Ectodermal cell (in vitro differentiated cells): ENCODE data around the gene CACNA1F.

Experiments
- H3K27ac ChIP-seq: 2 replicates; pipeline ENCODE4 v1.7.0; 2013; ENCODE audit warnings: mild to moderate bottlenecking, low read depth, low read length; ENCODE audit not compliant: insufficient read depth, poor library complexity, severe bottlenecking
- H3K27me3 ChIP-seq: 2 replicates; pipeline ENCODE4 v1.7.0; 2013; ENCODE audit warnings: mild to moderate bottlenecking, low read length; ENCODE audit not compliant: insufficient read depth, control insufficient read depth, poor library complexity, severe bottlenecking
- H3K36me3 ChIP-seq: one replicate; pipeline ENCODE4 v1.7.0; 2013; ENCODE audit warnings: low read length; ENCODE audit not compliant: control insufficient read depth, insufficient read depth
- H3K4me1 ChIP-seq: one replicate; pipeline ENCODE4 v1.7.0; 2013; ENCODE audit warnings: low read length; ENCODE audit not compliant: control insufficient read depth, insufficient read depth
- H3K4me3 ChIP-seq: 2 replicates; pipeline ENCODE4 v1.7.0; 2013; ENCODE audit warnings: low read depth, low read length, control low read depth; ENCODE audit not compliant: insufficient read depth
- H3K9me3 ChIP-seq: 2 replicates; pipeline ENCODE4 v1.7.0; 2013; ENCODE audit warnings: mild to moderate bottlenecking, low read length, moderate library complexity; ENCODE audit not compliant: control insufficient read depth
- WGBS, 2 experiments: methylation state at CpG; one replicate each; pipeline ENCODE4 v1.1.7; 2013; ENCODE audit warnings: missing lambda C conversion rate in 2 of 2; 5-methylcytosine and 5-hydroxymethylcytosine counted together

Gene CACNA1F

DNA sequence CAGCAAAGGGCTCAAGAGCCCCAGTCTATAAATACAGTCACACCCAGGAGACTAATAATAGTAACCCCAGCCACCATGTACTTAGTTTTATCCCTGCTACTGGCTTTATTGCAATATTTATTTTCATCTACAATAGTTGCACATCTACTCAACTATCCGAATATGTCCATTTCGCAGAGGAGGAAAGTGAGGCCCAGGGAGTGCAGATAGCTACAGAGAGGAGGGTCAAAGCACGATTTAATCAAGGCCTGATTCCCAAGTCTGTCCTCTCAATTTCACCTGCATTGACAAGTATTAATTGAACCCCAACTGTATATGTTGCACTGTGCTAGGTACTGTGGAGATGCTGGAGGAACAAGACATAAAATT, 65.4 kb downstream of the CACNA1F start:
- no peaks in the 10 kb centered on the region for H3K4me1 ChIP-seq
- no peak overlapping the region for H3K27ac ChIP-seq
- peaks cover 72% of the 10 kb centered on the region for H3K27me3 ChIP-seq
- WGBS, 2 experiments: 57 to 87% methylated on average over 2 to 3 of the region's 3 CpGs
- H3K4me3 ChIP-seq: no peak overlapping the region
- no peaks in the 10 kb centered on the region for H3K36me3 ChIP-seq
- no peaks in the 10 kb centered on the region for H3K9me3 ChIP-seq

DNA sequence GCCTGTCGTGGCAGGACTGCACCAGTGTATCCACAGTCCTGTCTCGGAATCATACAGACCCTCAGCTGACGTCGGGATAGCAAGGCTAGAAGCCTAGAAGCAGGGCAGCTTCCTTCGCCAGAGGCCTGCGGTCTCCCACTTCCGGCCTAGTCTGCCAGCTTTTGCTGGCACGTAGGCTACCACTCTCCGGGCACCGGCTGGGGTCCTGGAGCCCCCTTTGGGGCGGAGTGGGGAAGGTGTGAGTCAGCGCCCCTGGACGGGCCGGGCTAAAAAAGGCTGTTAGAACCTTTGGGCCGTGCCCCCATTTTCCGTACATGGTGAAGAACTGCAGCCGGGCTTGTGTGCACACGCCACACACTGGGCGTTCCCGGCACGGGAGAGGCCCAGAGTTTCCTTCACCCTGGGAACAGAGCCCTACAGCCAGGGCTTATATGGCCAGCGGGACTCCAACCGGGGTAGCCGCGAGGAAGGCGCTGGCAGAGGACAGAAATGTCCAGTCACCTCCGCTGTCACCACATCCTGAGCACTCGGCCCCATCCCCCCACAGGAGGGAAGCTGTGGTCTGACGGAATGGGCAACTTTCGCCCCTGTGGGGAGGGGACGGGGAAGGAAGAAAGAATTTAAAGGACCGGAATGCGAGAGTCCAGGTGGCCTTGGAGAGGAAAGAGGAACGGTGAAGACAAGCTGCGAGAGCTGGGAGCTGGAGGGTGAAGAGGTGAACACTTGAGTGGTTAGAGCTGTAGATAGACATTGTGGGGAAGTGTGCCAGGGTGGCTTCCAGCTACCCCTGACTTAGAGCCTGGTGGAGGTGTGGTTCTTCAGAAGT, 66.0 kb downstream of the CACNA1F start:
- Histone ChIP-seq H3K36me3 (no peaks in the 10 kb centered on the region), H3K4me3 (peak overlapping the region; percentile 7), H3K9me3 (no peaks in the 10 kb centered on the region), H3K27ac (no peak overlapping the region), H3K4me1 (no peaks in the 10 kb centered on the region), H3K27me3 (peaks cover 72% of the 10 kb centered on the region)
- 12% methylated on average over 33 to 35 of the region's 35 CpGs for WGBS, 2 experiments

DNA sequence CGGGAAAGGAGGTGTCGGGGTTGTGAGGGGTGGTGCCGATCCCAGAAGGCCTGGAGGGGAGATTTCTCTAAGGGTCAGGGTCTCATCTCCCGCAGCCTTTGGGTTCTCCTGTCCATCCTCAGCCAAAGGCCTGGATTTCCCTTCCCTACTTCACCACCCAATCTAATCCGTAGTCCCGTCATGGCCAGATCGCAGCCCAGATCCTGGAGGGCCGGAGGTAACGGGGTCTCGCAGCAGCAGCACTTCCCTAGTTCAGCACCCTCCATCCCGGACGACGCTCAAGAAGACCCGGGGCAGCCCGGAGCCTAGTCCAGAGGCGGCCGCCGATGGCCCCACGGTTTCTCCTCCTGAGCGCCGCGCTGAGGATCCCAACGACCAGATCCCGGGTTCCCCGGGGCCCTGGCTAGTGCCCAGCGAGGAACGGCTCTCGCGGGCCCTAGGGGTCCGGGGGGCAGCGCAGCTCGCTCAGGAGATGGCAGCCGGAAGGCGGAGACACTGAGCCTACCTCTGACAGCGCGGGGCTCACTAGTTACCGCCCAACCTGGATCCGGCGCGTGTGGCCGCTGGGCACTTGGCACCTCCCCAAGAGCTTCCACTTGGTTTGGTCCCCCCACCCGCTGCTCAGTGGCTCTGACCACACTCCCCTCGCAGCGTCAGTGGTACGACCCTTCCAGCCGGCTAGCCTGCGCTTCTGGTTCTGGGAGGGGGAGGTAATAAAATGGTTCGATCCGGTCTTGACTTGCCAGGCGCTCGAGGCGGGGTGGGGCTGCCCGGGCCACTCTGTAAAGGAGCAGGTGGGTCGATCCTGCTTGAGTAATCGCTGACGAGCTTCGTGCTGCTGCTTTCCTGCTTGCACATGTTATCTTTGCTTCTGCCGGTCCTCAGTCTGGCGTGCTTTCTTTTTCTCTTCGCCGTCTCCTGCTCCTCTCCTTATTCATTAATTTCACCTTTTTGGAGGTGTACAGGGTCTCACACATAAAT, 66.9 kb downstream of the CACNA1F start:
- no peaks in the 10 kb centered on the region for H3K4me1 ChIP-seq
- no peaks in the 10 kb centered on the region for H3K9me3 ChIP-seq
- peaks cover 64% of the 10 kb centered on the region for H3K27me3 ChIP-seq
- H3K27ac ChIP-seq: no peak overlapping the region
- no peaks in the 10 kb centered on the region for H3K36me3 ChIP-seq
- H3K4me3 ChIP-seq: peak overlapping the region; percentile 7
- 8 to 9% methylated on average over 61 of the region's 61 CpGs for WGBS, 2 experiments

DNA sequence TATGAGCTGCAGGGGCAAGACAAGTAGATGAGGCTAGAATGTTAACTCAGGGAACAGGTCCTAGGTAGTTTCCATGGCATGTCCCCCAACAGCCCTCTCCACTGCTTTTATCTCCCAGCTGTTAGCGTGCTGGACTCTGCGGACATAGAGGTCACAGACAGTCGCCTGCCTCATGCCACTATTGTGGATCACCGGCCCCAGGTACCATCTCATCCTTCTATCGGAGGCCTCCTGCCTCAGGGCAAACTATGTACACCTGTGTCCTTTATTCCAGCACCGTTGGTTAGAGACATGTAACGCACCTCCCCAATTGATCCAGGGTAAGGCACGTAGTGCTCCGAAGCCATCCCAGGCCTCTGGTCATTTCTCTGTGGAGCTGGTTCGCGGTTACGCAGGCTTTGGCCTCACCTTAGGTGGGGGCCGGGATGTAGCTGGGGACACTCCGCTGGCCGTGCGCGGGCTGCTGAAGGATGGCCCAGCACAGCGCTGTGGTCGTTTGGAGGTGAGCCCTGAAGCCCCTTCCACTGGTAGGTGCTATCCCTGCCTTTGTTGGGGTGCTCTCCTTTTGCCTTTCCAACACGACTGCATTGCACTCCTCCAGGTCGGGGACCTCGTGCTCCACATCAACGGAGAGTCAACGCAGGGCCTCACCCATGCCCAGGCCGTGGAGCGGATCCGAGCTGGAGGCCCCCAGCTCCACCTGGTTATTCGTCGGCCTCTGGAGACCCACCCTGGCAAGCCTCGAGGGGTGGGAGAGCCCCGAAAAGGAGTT, 68.4 kb downstream of the CACNA1F start:
- 94 to 95% methylated on average over 31 of the region's 31 CpGs for WGBS, 2 experiments
- H3K9me3 ChIP-seq: no peaks in the 10 kb centered on the region
- H3K27me3 ChIP-seq: peaks cover 51% of the 10 kb centered on the region
- H3K27ac ChIP-seq: no peak overlapping the region
- no peaks in the 10 kb centered on the region for H3K36me3 ChIP-seq
- no peak overlapping the region for H3K4me3 ChIP-seq
- H3K4me1 ChIP-seq: no peaks in the 10 kb centered on the region

DNA sequence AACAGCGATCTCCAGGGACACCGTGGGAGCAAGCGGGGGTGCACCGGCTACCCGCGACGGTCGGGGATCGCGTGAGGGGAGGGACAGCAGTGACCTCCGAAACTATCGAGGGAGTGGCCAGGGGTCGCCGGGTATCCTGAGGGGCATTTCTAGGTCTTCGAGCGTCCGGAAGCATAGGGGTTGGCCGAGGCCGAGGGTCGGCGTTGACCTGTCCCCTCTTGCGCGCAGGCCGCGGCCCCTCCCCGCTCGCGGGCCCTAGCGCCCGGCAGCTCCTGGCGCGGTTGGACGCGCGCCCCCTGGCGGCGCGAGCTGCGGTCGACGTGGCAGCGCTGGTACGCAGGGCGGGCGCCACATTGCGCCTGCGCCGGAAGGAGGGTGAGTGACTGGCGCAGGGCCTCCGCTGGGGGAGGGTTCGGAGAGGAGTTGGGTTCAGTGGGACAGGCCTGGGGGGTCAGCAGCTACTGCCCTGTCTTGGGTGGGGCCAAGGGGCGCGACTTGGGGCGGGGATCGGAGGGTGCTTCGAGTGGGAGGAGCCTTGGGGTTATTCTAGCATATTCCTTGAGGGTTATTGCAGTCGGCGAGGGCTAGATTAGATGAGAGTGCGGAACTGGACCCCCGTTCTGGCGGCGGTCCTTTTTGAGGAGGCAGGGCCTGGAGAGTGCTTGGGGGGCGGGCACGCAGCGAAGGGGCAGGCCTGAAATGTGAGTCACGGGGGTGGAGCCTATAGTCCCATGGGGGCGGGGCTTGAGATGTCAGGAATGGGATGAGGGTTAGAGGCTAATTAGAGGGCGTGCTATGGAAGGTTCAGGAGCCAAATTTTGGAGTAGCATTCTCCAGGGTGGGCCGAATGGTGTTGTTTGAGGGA, 69.4 kb downstream of the CACNA1F start:
- no peaks in the 10 kb centered on the region for H3K9me3 ChIP-seq
- H3K27ac ChIP-seq: peak overlapping the region; percentile 81
- 4% methylated on average over 69 of the region's 69 CpGs for WGBS, 2 experiments
- H3K36me3 ChIP-seq: no peaks in the 10 kb centered on the region
- peak overlapping the region; percentile 13 for H3K4me3 ChIP-seq
- H3K27me3 ChIP-seq: peaks cover 50% of the 10 kb centered on the region
- no peaks in the 10 kb centered on the region for H3K4me1 ChIP-seq

DNA sequence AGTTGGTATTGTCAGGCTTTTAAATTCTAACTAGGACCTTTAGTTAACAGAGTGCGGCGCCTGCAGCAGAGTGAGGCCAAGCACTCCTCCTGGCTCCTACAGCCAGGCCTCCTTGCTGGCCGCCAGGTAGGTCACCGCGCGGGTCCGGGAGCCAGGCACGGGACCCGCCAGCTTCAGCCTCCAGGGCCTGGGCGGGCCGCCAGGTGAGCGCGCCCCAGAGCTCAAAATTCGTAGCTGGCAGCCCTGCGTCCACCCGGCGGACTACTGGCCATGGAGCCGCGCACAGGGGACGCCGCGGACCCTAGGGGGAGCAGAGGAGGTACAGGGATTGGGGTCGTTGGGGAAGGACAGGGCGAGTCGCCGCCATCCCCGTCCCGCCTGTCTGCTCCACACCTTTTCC, 70.5 kb downstream of the CACNA1F start, which contains the start of gene MAGIX:
Gene MAGIX (plus strand): TSS at position 139 of the 400 bp plus-strand sequence. CDS start 132 bp downstream, at position 271.
- WGBS, 2 experiments: 30 to 37% methylated on average over 24 to 28 of the region's 28 CpGs
- no peaks in the 10 kb centered on the region for H3K36me3 ChIP-seq
- H3K9me3 ChIP-seq: no peaks in the 10 kb centered on the region
- H3K4me3 ChIP-seq: peak within 1 kb of the TSS; percentile 6
- H3K27me3 ChIP-seq: peaks cover 47% of the 10 kb centered on the region
- no peaks in the 10 kb centered on the region for H3K4me1 ChIP-seq
- no peak within 1 kb of the TSS for H3K27ac ChIP-seq

DNA sequence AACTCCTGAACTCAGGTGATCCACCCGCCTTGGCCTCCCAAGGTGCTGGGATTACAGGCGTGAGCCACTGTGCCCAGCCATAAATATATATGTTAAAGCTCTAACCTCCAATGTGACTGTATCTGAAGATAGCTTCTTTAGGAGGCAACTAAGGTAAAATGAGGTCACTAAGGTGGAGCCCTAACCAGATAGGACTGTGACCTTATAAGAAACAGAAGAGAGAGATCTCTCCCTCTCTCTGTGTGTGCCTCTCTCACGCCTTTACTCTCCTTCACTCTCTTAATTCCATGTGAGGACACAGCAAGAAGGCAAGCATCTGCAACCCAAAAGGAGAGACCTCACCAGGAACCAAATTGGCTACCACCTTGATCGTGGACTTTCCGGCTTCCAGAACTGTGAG, 71.5 kb downstream of the CACNA1F start:
- H3K27ac ChIP-seq: no peak overlapping the region
- H3K4me1 ChIP-seq: no peaks in the 10 kb centered on the region
- no peaks in the 10 kb centered on the region for H3K9me3 ChIP-seq
- H3K4me3 ChIP-seq: no peak overlapping the region
- WGBS, 2 experiments: 85 to 91% methylated on average over 4 to 5 of the region's 5 CpGs
- peaks cover 37% of the 10 kb centered on the region for H3K27me3 ChIP-seq
- H3K36me3 ChIP-seq: no peaks in the 10 kb centered on the region

DNA sequence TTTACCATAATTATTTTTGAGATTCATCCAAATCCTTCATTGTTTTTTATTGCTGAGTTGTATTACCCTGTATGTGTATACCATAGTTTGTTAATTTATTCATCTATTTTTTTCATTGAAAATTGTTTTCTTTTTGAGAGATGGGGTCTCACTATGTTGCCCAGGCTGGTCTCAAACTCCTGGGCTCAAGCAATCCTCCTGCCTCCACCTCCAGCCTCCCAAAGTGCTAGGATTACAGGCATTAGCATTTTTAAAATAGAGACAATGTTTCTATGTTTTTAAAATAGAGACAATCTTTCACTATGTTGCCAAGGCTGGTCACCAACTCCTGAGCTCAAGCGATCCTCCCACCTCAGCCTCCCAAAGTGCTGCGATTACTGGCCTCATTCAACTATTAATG, 72.2 kb downstream of the CACNA1F start:
- Histone ChIP-seq H3K9me3 (no peaks in the 10 kb centered on the region), H3K27me3 (peaks cover 30% of the 10 kb centered on the region), H3K4me1 (no peaks in the 10 kb centered on the region), H3K36me3 (no peaks in the 10 kb centered on the region), H3K27ac (no peak overlapping the region), H3K4me3 (no peak overlapping the region)
- WGBS, 2 experiments: 100% methylated on average over 1 of the region's 2 CpGs; no CpG with 5 or more reads in 1 of the 2 experiments

DNA sequence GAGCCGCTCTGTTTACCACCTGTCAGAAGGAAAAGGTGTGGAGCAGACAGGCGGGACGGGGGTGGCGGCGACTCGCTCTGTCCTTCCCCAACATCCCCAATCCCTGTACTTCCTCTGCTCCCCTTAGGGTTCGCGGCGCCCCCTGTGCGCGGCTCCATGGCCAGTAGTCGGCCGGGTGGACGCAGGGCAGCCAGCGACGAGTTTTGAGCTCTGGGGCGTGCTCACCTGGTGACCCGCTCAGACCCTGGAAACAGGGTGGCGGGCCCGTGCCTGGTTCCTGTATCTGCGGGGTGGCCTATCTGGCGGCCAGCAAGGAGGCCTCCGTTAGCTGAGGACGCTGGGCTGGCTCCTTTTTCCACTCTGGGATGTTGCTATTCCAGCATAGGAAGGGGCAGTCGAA, 75.9 kb downstream of the CACNA1F start:
- 83 to 85% methylated on average over 23 to 24 of the region's 25 CpGs for WGBS, 2 experiments

More for the DNA sequence above, 75.9 kb downstream of the CACNA1F start:
- H3K27ac ChIP-seq: no peak overlapping the region
- H3K4me1 ChIP-seq: no peaks in the 10 kb centered on the region
- H3K4me3 ChIP-seq: no peak overlapping the region
- no peaks in the 10 kb centered on the region for H3K9me3 ChIP-seq
- peaks cover 2% of the 10 kb centered on the region for H3K27me3 ChIP-seq
- no peaks in the 10 kb centered on the region for H3K36me3 ChIP-seq
